Uterus (tissue), 2 donors: ENCODE measurements around the gene GPR183.

Experiments used
- POLR2A ChIP-seq, 2 donors: fragments of 450-650 bp; IDR thresholded peaks; one replicate each; pipeline ENCODE4 v1.6.1; 2016; ENCODE audit warnings: antibody characterized with exemption in 2 of 2, mild to moderate bottlenecking in 1 of 2, moderate library complexity in 1 of 2
- TF ChIP-seq, protein P1 (sequence below), 4 experiments: fragments of 200-600 bp in 2 of 4; fragments of 450-650 bp in 2 of 4; sonication (generic) in 2 of 4; IDR thresholded peaks; one replicate each; pipeline ENCODE4 v1.5.1; 2016 to 2019; ENCODE audit warnings: antibody characterized with exemption in 4 of 4, mild to moderate bottlenecking in 2 of 4, moderate library complexity in 1 of 4

DNA sequence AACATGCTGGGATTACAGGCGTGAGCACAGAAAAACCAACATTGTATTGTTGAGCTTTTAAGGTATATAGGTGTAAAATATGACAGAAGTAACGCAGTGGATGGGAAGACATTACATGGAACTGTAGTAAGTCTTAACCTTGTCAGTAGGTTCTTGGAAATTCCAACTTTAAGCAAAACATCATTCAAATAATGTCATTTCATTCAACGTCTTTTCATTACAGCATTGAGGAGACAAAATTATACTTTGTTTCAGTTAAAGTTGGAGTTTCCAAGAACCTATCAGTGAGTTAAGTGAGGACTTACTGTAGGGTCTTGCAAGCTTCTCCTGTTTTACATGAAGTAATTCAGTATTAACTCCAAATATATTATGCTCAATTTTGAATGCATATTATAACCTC lies 27.0 kb upstream of the GPR183 start:
- TF ChIP-seq, protein P1, sequence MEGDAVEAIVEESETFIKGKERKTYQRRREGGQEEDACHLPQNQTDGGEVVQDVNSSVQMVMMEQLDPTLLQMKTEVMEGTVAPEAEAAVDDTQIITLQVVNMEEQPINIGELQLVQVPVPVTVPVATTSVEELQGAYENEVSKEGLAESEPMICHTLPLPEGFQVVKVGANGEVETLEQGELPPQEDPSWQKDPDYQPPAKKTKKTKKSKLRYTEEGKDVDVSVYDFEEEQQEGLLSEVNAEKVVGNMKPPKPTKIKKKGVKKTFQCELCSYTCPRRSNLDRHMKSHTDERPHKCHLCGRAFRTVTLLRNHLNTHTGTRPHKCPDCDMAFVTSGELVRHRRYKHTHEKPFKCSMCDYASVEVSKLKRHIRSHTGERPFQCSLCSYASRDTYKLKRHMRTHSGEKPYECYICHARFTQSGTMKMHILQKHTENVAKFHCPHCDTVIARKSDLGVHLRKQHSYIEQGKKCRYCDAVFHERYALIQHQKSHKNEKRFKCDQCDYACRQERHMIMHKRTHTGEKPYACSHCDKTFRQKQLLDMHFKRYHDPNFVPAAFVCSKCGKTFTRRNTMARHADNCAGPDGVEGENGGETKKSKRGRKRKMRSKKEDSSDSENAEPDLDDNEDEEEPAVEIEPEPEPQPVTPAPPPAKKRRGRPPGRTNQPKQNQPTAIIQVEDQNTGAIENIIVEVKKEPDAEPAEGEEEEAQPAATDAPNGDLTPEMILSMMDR (IDR thresholded peaks at IDR 0.05): no peak
- TF ChIP-seq POLR2A (IDR thresholded peaks at IDR 0.05): no peak
